Endothelial cell of umbilical vein (primary cell): ENCODE results near the gene RASSF6. TPM values are rescaled to one million over a fixed set of nuclear protein-coding genes. Genes with fewer than 3 reads are reported as not detected.

Source experiments
- BruUV-seq: library from RNA; stranded (reverse); fragments of 400-500 nt; replicated peaks from 2 replicates; lab custom pipeline; 2021; lab: Mats Ljungman, UMichigan
- CTCF ChIA-PET: fragments of 300-600, 350-600 bp; sonication (Branson Sonifier 250); formaldehyde crosslinking; loops from one replicate; lab custom pipeline; 2021; ENCODE audit warnings: antibody characterized with exemption, inconsistent platforms; lab: Charles Lee
- POLR2A ChIA-PET: fragments of 300-600, 350-600 bp; sonication (Branson Sonifier 250); formaldehyde crosslinking; loops from one replicate; lab custom pipeline; 2021; ENCODE audit warnings: antibody characterized with exemption, inconsistent platforms; lab: Charles Lee
- DNase-seq: peaks from one replicate; pipeline ENCODE4 v3.0.0-alpha.2; 2011; ENCODE audit warnings: low read depth, low spot score
- FAIRE-seq: peaks from 2 replicates; lab custom pipeline; 2011; peaks lifted over from hg19 to GRCh38; lab: Jason Lieb, UNC
- H2AFZ ChIP-seq: 2 replicates; pipeline ENCODE4 v1.6.0; 2012; ENCODE audit warnings: low read depth, low read length, control low read depth, inconsistent platforms
- H3K27ac ChIP-seq: 2 replicates; pipeline ENCODE4 v1.5.1; 2011; ENCODE audit warnings: low read depth, mild to moderate bottlenecking, control low read depth, low read length, moderate library complexity; ENCODE audit not compliant: insufficient read depth
- H3K27me3 ChIP-seq, 2 experiments: 2 replicates each; pipeline versions ENCODE4 v1.6.0 to v1.6.1; 2011; ENCODE audit warnings: low read length in 2 of 2, mixed read lengths in 1 of 2; ENCODE audit not compliant: control insufficient read depth in 2 of 2, insufficient read depth in 2 of 2
- H3K36me3 ChIP-seq, 2 experiments: 2 replicates in 1 of 2; 3 replicates in 1 of 2; pipeline ENCODE4 v1.5.1; 2011; ENCODE audit warnings: low read length in 2 of 2, mild to moderate bottlenecking in 1 of 2, moderate library complexity in 1 of 2; ENCODE audit not compliant: control insufficient read depth in 2 of 2, insufficient read depth in 2 of 2; ENCODE audit errors: extremely low read depth in 1 of 2
- H3K4me1 ChIP-seq: 3 replicates; pipeline ENCODE4 v1.5.1; 2011; ENCODE audit warnings: mild to moderate bottlenecking, low read length; ENCODE audit not compliant: control insufficient read depth, insufficient read depth; ENCODE audit errors: extremely low read depth
- H3K4me2 ChIP-seq: 2 replicates; pipeline ENCODE4 v1.6.1; 2011; ENCODE audit warnings: low read length, control low read depth, mixed read lengths; ENCODE audit not compliant: insufficient read depth
- H3K4me3 ChIP-seq, 3 experiments: fragments of 200-600 bp in 1 of 3; sonication (generic), shearing (Covaris generic) in 1 of 3; replicated peaks in 1 of 3; 2 replicates each; pipeline ENCODE4 v1.5.1; 2011 to 2016; ENCODE audit warnings: control low read depth in 3 of 3, low read length in 3 of 3, mild to moderate bottlenecking in 2 of 3, inconsistent platforms in 1 of 3, low read depth in 1 of 3, moderate library complexity in 1 of 3; ENCODE audit not compliant: insufficient read depth in 1 of 3
- H3K79me2 ChIP-seq: 2 replicates; pipeline ENCODE4 v1.6.0; 2012; ENCODE audit warnings: low read length, inconsistent platforms; ENCODE audit not compliant: control insufficient read depth, insufficient read depth
- H3K9ac ChIP-seq: replicated peaks from 2 replicates; pipeline ENCODE3; 2011; ENCODE audit warnings: low read length, control low read depth; ENCODE audit not compliant: insufficient read depth; ENCODE audit errors: extremely low read depth
- H3K9me1 ChIP-seq: replicated peaks from 3 replicates; pipeline ENCODE4 v1.6.0; 2011; ENCODE audit warnings: mild to moderate bottlenecking, low read length; ENCODE audit not compliant: control insufficient read depth, insufficient read depth; ENCODE audit errors: extremely low read depth
- H3K9me3 ChIP-seq: replicated peaks from 2 replicates; pipeline ENCODE4 v1.5.1; 2012; ENCODE audit warnings: low read length, inconsistent platforms; ENCODE audit not compliant: control insufficient read depth, insufficient read depth
- H4K20me1 ChIP-seq: replicated peaks from 2 replicates; pipeline ENCODE3; 2011; ENCODE audit warnings: mild to moderate bottlenecking, low read length; ENCODE audit not compliant: control insufficient read depth, insufficient read depth; ENCODE audit errors: extremely low read depth
- FOS ChIP-seq: IDR thresholded peaks from 2 replicates; pipeline ENCODE4 v1.6.1; 2011; ENCODE audit warnings: mild to moderate bottlenecking, low read length, moderate library complexity, borderline replicate concordance; ENCODE audit not compliant: insufficient read depth
- GATA2 ChIP-seq: IDR thresholded peaks from 2 replicates; pipeline ENCODE4 v1.7.0; 2011; ENCODE audit warnings: low read depth, mild to moderate bottlenecking, moderate library complexity, mixed read lengths, low read length; ENCODE audit not compliant: insufficient read length, insufficient read depth
- dilution Hi-C: fragments of 300-500 bp; cut with MboI; formaldehyde crosslinking; loops from one replicate; pipeline ENCODE4 v1.15.0; 2019; ENCODE audit warnings: low sequenced_read_pairs; ENCODE audit not compliant: extremely low pct_ligation_motif_present
- intact Hi-C: fragments of 100-400 bp; cut with micrococcal nuclease; formaldehyde crosslinking; loops from one replicate; pipeline ENCODE4 v1.10.0; 2022
- polyA plus RNA-seq, 4 experiments: library from polyadenylated mRNA; depleted of rRNA in 3 of 4; stranded (reverse) in 3 of 4; unstranded in 1 of 4; fragments of >200 nt; gene quantifications; 2 replicates each; pipeline versions ENCODE4 v1.2.1 to v1.2.3, GENCODE V29; 2011 to 2012; ENCODE audit warnings: missing spikeins in 1 of 4
- small RNA-seq: library from RNA; depleted of rRNA; stranded (forward); fragments of <200 nt; gene quantifications from one replicate; pipeline ENCODE3, GENCODE V24; 2012; ENCODE audit warnings: low replicate concordance, low read depth; ENCODE audit not compliant: insufficient read depth, insufficient read length
- total RNA-seq: library from RNA; stranded (reverse); gene quantifications from 2 replicates; pipeline ENCODE4 v1.2.3, GENCODE V29; 2021
- TF ChIP-seq, protein P1 (sequence below), 2 donors: IDR thresholded peaks; 1 replicate in 1 of 2; 2 replicates in 1 of 2; pipeline ENCODE4 v1.5.1; 2011; ENCODE audit warnings: low read length in 2 of 2, mild to moderate bottlenecking in 2 of 2, moderate library complexity in 2 of 2, control low read depth in 1 of 2, inconsistent platforms in 1 of 2, low read depth in 1 of 2; ENCODE audit not compliant: insufficient read depth in 1 of 2; ENCODE audit errors: extremely low read depth in 1 of 2

Gene RASSF6
- total and polyA plus RNA-seq, 2 donors (not counting 3 experiments of a cell fraction or from before 2014, with no cell fraction given) = not detected

DNA sequence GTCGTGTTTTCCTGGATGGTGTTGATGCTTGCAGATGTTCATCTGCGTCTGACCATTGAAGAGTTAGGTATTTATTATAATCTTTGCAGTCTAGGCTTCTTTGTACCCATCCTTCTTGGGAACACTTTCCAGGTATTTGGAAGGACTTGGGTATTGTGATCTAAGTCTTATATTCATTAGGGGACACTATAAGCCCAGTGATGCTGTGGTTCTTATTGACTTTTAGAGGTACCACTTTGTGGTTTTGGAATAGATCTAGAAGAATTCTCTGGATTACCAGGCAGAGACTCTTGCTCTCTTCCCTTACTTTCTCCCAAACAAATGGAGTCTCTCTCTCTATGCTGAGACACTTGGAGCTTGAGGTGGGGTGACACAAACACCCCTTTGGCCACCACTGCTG is 97.1 kb downstream of the RASSF6 start:
- no peaks in the 10 kb centered on the region for H3K4me1 ChIP-seq
- no peak overlapping the region for H3K27ac ChIP-seq
- H3K9me3 ChIP-seq = no peaks in the 10 kb centered on the region
- FAIRE-seq (no peak), DNase-seq (no peak)
- no peaks in the 10 kb centered on the region for H3K27me3 ChIP-seq
- dilution Hi-C loops (no loop called here), intact Hi-C loops (no loop called here)
- H3K4me3 ChIP-seq = no peak overlapping the region
- no peaks in the 10 kb centered on the region for H4K20me1 ChIP-seq
- H3K36me3 ChIP-seq = no peaks in the 10 kb centered on the region
- TF ChIP-seq, protein P1, sequence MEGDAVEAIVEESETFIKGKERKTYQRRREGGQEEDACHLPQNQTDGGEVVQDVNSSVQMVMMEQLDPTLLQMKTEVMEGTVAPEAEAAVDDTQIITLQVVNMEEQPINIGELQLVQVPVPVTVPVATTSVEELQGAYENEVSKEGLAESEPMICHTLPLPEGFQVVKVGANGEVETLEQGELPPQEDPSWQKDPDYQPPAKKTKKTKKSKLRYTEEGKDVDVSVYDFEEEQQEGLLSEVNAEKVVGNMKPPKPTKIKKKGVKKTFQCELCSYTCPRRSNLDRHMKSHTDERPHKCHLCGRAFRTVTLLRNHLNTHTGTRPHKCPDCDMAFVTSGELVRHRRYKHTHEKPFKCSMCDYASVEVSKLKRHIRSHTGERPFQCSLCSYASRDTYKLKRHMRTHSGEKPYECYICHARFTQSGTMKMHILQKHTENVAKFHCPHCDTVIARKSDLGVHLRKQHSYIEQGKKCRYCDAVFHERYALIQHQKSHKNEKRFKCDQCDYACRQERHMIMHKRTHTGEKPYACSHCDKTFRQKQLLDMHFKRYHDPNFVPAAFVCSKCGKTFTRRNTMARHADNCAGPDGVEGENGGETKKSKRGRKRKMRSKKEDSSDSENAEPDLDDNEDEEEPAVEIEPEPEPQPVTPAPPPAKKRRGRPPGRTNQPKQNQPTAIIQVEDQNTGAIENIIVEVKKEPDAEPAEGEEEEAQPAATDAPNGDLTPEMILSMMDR (IDR thresholded peaks at IDR 0.05; ENCODE audit: extremely low read depth in 1 of 2, insufficient read depth in 1 of 2, low read depth in 1 of 2, low read length in 2 of 2) = no peak
- TF ChIP-seq FOS (no peak), GATA2 (no peak)
- H2AFZ ChIP-seq = no peak overlapping the region
- H3K79me2 ChIP-seq = no peaks in the 10 kb centered on the region
- no peaks in the 10 kb centered on the region for H3K9me1 ChIP-seq
- ChIA-PET POLR2A (no interaction called here), CTCF (no interaction called here)
- BruUV-seq = no TSS peak
- H3K4me2 ChIP-seq = no peak overlapping the region
- no peak overlapping the region for H3K9ac ChIP-seq

Small RNA genes lying within 50 kb of the gene (small RNA-seq; reads per million reads assigned to genes)
- not detected for gene AC074250.1

Other genes starting within 250 kb of the RASSF6 start
- not detected in 2 replicates for gene ALB, start 216.1 kb downstream of the RASSF6 start, total RNA-seq
- gene ALB, start 216.1 kb downstream of the RASSF6 start, polyA plus RNA-seq = not detected in 2 replicates
- not detected in 2 replicates for gene AFP, start 184.2 kb downstream of the RASSF6 start, total RNA-seq
- gene AFP, start 184.2 kb downstream of the RASSF6 start, polyA plus RNA-seq = not detected in 2 replicates
- not detected in 2 replicates for gene AFM, start 138.7 kb downstream of the RASSF6 start, total RNA-seq
- gene AFM, start 138.7 kb downstream of the RASSF6 start, polyA plus RNA-seq = not detected in 2 replicates
- 5.2 and 12.6 TPM in 2 replicates for gene CXCL8, start 120.1 kb upstream of the RASSF6 start, total RNA-seq
- gene CXCL8, start 120.1 kb upstream of the RASSF6 start, polyA plus RNA-seq = 3.4 and 6.4 TPM in 2 replicates
- gene CXCL6, start 216.2 kb upstream of the RASSF6 start, total RNA-seq = 0.25 and 1.2 TPM in 2 replicates
- 0.78 and 0.81 TPM in 2 replicates for gene CXCL6, start 216.2 kb upstream of the RASSF6 start, polyA plus RNA-seq
- not detected in 2 replicates for gene PF4V1, start 232.9 kb upstream of the RASSF6 start, total RNA-seq
- gene PF4V1, start 232.9 kb upstream of the RASSF6 start, polyA plus RNA-seq = not detected in 2 replicates
- 9.0 and 20.0 TPM in 2 replicates for gene CXCL1, start 249.0 kb upstream of the RASSF6 start, total RNA-seq
- 26.7 and 36.0 TPM in 2 replicates for gene CXCL1, start 249.0 kb upstream of the RASSF6 start, polyA plus RNA-seq